ENCODE results near the gene PIGM. TPM values are rescaled to one million over a fixed set of nuclear protein-coding genes. Genes with fewer than 3 reads are reported as not detected.

The PIGM gene
- total and polyA plus RNA-seq, 3 experiments from 2014 or later = 3.2 to 6.9 (median 6.5) TPM

GRCh38 chr1:160004425-160004824 is 27.4 kb downstream of the PIGM start:
- Histone ChIP-seq H3K9me3 (ENCODE audit: low read length) (no peaks in the 10 kb centered on the region), H3K27ac (ENCODE audit: low read depth, low read length) (no peak overlapping the region), H3K36me3 (ENCODE audit: insufficient read depth, low read length) (no peaks in the 10 kb centered on the region), H3K4me3 (ENCODE audit: low read length) (no peak overlapping the region), H3K4me1 (ENCODE audit: insufficient read depth, low read length) (no peaks in the 10 kb centered on the region), H3K27me3 (ENCODE audit: insufficient read depth, low read length, poor library complexity, severe bottlenecking) (no peaks in the 10 kb centered on the region)
- Mint-ChIP-seq H3K27ac (peak overlapping the region in 2 of 8 donors; percentile 9 to 38), H3K4me3 (no peak overlapping the region), H3K9me3 (no peaks in the 10 kb centered on the region), H3K27me3 (peaks cover 1 to 4% of the 10 kb centered on the region in 2 donors), H3K4me1 (no peaks in the 10 kb centered on the region), H3K36me3 (no peaks in the 10 kb centered on the region)
- ChIA-PET POLR2A (no interaction called here), CTCF (interaction anchor here (0.9 to 1.6 kb wide), 2 partner anchors 59 to 80 kb away, joined by 3 to 4 read pairs; partner anchors contain the start of gene IGSF9)
- no peak for DNase-seq

- Mint-ChIP-seq H3K4me1 (no peaks in the 10 kb centered on the region), H3K27me3 (peaks cover under 1 to 1% of the 10 kb centered on the region in 2 donors), H3K9me3 (no peaks in the 10 kb centered on the region), H3K4me3 (no peak overlapping the region), H3K27ac (no peak overlapping the region), H3K36me3 (peaks cover 0 to 1% (median 0%) of the 10 kb centered on the region in 3 donors)
- ChIA-PET CTCF (interaction anchor here (0.9 kb wide), 1 partner anchor 58 kb away, joined by 3 read pairs; the partner anchor contains the start of gene IGSF9), POLR2A (no interaction called here)
- no peak for DNase-seq
- Histone ChIP-seq H3K9me3 (ENCODE audit: low read length) (no peaks in the 10 kb centered on the region), H3K36me3 (ENCODE audit: insufficient read depth, low read length) (no peaks in the 10 kb centered on the region), H3K4me3 (ENCODE audit: low read length) (no peak overlapping the region), H3K27ac (ENCODE audit: low read depth, low read length) (no peak overlapping the region), H3K4me1 (ENCODE audit: insufficient read depth, low read length) (no peaks in the 10 kb centered on the region), H3K27me3 (ENCODE audit: insufficient read depth, low read length, poor library complexity, severe bottlenecking) (no peaks in the 10 kb centered on the region)
Observed at GRCh38 chr1:160004001-160004400, 27.8 kb downstream of the PIGM start.

GRCh38 chr1:160001440-160001839 is 30.4 kb downstream of the PIGM start:
- Histone ChIP-seq H3K4me3 (ENCODE audit: low read length) (no peak overlapping the region), H3K36me3 (ENCODE audit: insufficient read depth, low read length) (no peaks in the 10 kb centered on the region), H3K27ac (ENCODE audit: low read depth, low read length) (no peak overlapping the region), H3K4me1 (ENCODE audit: insufficient read depth, low read length) (no peaks in the 10 kb centered on the region), H3K27me3 (ENCODE audit: insufficient read depth, low read length, poor library complexity, severe bottlenecking) (no peaks in the 10 kb centered on the region), H3K9me3 (ENCODE audit: low read length) (no peaks in the 10 kb centered on the region)
- no peak for DNase-seq
- H3K4me1 Mint-ChIP-seq = no peaks in the 10 kb centered on the region
- H3K9me3 Mint-ChIP-seq = no peaks in the 10 kb centered on the region
- ChIA-PET CTCF (no interaction called here), POLR2A (no interaction called here)
- peaks cover 6 to 7% of the 10 kb centered on the region in 2 donors for H3K27me3 Mint-ChIP-seq
- H3K4me3 Mint-ChIP-seq = no peak overlapping the region
- H3K36me3 Mint-ChIP-seq = peaks cover 0 to 1% (median 0%) of the 10 kb centered on the region in 3 donors
- no peak overlapping the region for H3K27ac Mint-ChIP-seq

- no peak for DNase-seq
- H3K4me3 Mint-ChIP-seq = no peak overlapping the region
- POLR2A ChIA-PET = no interaction called here
- Histone ChIP-seq H3K27ac (ENCODE audit: low read depth, low read length) (no peak overlapping the region), H3K4me3 (ENCODE audit: low read length) (no peak overlapping the region), H3K36me3 (ENCODE audit: insufficient read depth, low read length) (no peaks in the 10 kb centered on the region), H3K4me1 (ENCODE audit: insufficient read depth, low read length) (no peaks in the 10 kb centered on the region), H3K27me3 (ENCODE audit: insufficient read depth, low read length, poor library complexity, severe bottlenecking) (no peaks in the 10 kb centered on the region), H3K9me3 (ENCODE audit: low read length) (no peaks in the 10 kb centered on the region)
- peaks cover 0 to 1% (median 0%) of the 10 kb centered on the region in 3 donors for H3K36me3 Mint-ChIP-seq
- H3K9me3 Mint-ChIP-seq = no peaks in the 10 kb centered on the region
- no peaks in the 10 kb centered on the region for H3K4me1 Mint-ChIP-seq
- peaks cover 11 to 14% of the 10 kb centered on the region in 2 donors for H3K27me3 Mint-ChIP-seq
- CTCF ChIA-PET = interaction anchor here (1.5 kb wide), 1 partner anchor 8 kb away, joined by 6 read pairs; no protein-coding TSS in a partner anchor
- H3K27ac Mint-ChIP-seq = no peak overlapping the region
Observed at GRCh38 chr1:159999204-159999603, 32.6 kb downstream of the PIGM start.

GRCh38 chr1:159996653-159997052 is 35.1 kb downstream of the PIGM start:
- H3K4me3 Mint-ChIP-seq = no peak overlapping the region
- ChIA-PET CTCF (no interaction called here), POLR2A (no interaction called here)
- H3K9me3 ChIP-seq (ENCODE audit: low read length) = no peaks in the 10 kb centered on the region
- peaks cover 0 to 1% (median 0%) of the 10 kb centered on the region in 3 donors for H3K36me3 Mint-ChIP-seq
- H3K27me3 ChIP-seq (ENCODE audit: insufficient read depth, low read length, poor library complexity, severe bottlenecking) = no peaks in the 10 kb centered on the region
- peaks cover 0 to 2% (median 0%) of the 10 kb centered on the region in 3 donors for H3K4me1 Mint-ChIP-seq
- H3K27me3 Mint-ChIP-seq = peaks cover 19 to 24% of the 10 kb centered on the region in 2 donors
- no peaks in the 10 kb centered on the region for H3K9me3 Mint-ChIP-seq
- H3K27ac Mint-ChIP-seq = no peak overlapping the region
- no peak overlapping the region for H3K4me3 ChIP-seq (ENCODE audit: low read length)
- no peaks in the 10 kb centered on the region for H3K4me1 ChIP-seq (ENCODE audit: insufficient read depth, low read length)
- no peak overlapping the region for H3K27ac ChIP-seq (ENCODE audit: low read depth, low read length)
- H3K36me3 ChIP-seq (ENCODE audit: insufficient read depth, low read length) = no peaks in the 10 kb centered on the region
- no peak for DNase-seq

- Histone ChIP-seq H3K9me3 (ENCODE audit: low read length) (no peaks in the 10 kb centered on the region), H3K27ac (ENCODE audit: low read depth, low read length) (no peak overlapping the region), H3K4me1 (ENCODE audit: insufficient read depth, low read length) (no peaks in the 10 kb centered on the region), H3K27me3 (ENCODE audit: insufficient read depth, low read length, poor library complexity, severe bottlenecking) (no peaks in the 10 kb centered on the region), H3K4me3 (ENCODE audit: low read length) (no peak overlapping the region), H3K36me3 (ENCODE audit: insufficient read depth, low read length) (no peaks in the 10 kb centered on the region)
- no peak overlapping the region for H3K4me3 Mint-ChIP-seq
- no peak for DNase-seq
- POLR2A ChIA-PET = no interaction called here
- peaks cover 0 to 1% (median 0%) of the 10 kb centered on the region in 3 donors for H3K36me3 Mint-ChIP-seq
- H3K27me3 Mint-ChIP-seq = peaks cover 25 to 31% of the 10 kb centered on the region in 2 donors
- no peak overlapping the region for H3K27ac Mint-ChIP-seq
- H3K9me3 Mint-ChIP-seq = no peaks in the 10 kb centered on the region
- CTCF ChIA-PET = interaction anchor here (1.8 kb wide), 1 partner anchor 13 kb away, joined by 7 read pairs; no protein-coding TSS in a partner anchor
- H3K4me1 Mint-ChIP-seq = peaks cover 0 to 6% (median 0%) of the 10 kb centered on the region in 3 donors
Observed at GRCh38 chr1:159994896-159995295, 36.9 kb downstream of the PIGM start.

- Histone ChIP-seq H3K4me1 (ENCODE audit: insufficient read depth, low read length) (no peaks in the 10 kb centered on the region), H3K9me3 (ENCODE audit: low read length) (no peaks in the 10 kb centered on the region), H3K4me3 (ENCODE audit: low read length) (no peak overlapping the region), H3K27me3 (ENCODE audit: insufficient read depth, low read length, poor library complexity, severe bottlenecking) (no peaks in the 10 kb centered on the region), H3K36me3 (ENCODE audit: insufficient read depth, low read length) (no peaks in the 10 kb centered on the region), H3K27ac (ENCODE audit: low read depth, low read length) (no peak overlapping the region)
- ChIA-PET CTCF (interaction anchor here (1.8 kb wide), 1 partner anchor 14 kb away, joined by 7 read pairs; no protein-coding TSS in a partner anchor), POLR2A (no interaction called here)
- Mint-ChIP-seq H3K4me1 (peaks cover 0 to 6% (median 0%) of the 10 kb centered on the region in 3 donors), H3K9me3 (no peaks in the 10 kb centered on the region), H3K36me3 (no peaks in the 10 kb centered on the region), H3K27me3 (peaks cover 25 to 40% of the 10 kb centered on the region in 2 donors), H3K27ac (no peak overlapping the region), H3K4me3 (no peak overlapping the region)
- DNase-seq = no peak
Observed at GRCh38 chr1:159993911-159994310, 37.9 kb downstream of the PIGM start.

- DNase-seq = no peak
- no peaks in the 10 kb centered on the region for H3K27me3 ChIP-seq (ENCODE audit: insufficient read depth, low read length, poor library complexity, severe bottlenecking)
- H3K9me3 Mint-ChIP-seq = no peaks in the 10 kb centered on the region
- no peaks in the 10 kb centered on the region for H3K4me1 ChIP-seq (ENCODE audit: insufficient read depth, low read length)
- H3K4me3 Mint-ChIP-seq = peak overlapping the region in 1 of 7 donors; percentile 28
- H3K27ac Mint-ChIP-seq = no peak overlapping the region
- H3K36me3 Mint-ChIP-seq = no peaks in the 10 kb centered on the region
- POLR2A ChIA-PET = no interaction called here
- peaks cover 23 to 48% of the 10 kb centered on the region in 2 donors for H3K27me3 Mint-ChIP-seq
- no peaks in the 10 kb centered on the region for H3K9me3 ChIP-seq (ENCODE audit: low read length)
- no peak overlapping the region for H3K27ac ChIP-seq (ENCODE audit: low read depth, low read length)
- H3K4me1 Mint-ChIP-seq = peaks cover 0 to 6% (median 0%) of the 10 kb centered on the region in 3 donors
- CTCF ChIA-PET = interaction anchor here (1.1 kb wide), 1 partner anchor 14 kb away, joined by 3 read pairs; no protein-coding TSS in a partner anchor
- H3K36me3 ChIP-seq (ENCODE audit: insufficient read depth, low read length) = no peaks in the 10 kb centered on the region
- H3K4me3 ChIP-seq (ENCODE audit: low read length) = no peak overlapping the region
Observed at GRCh38 chr1:159992161-159992560, 39.6 kb downstream of the PIGM start.

Measured in CD8-positive, alpha-beta memory T cell (primary cell).